Endometrial microvascular endothelial cells (primary cell): ENCODE measurements around the gene EPHB1. TPM values are rescaled to one million over a fixed set of nuclear protein-coding genes. Genes with fewer than 3 reads are reported as not detected.

Experiments used
- in situ Hi-C: cut with HindIII; loops from 2 replicates; pipeline ENCODE4 v1.10.0; 2017; ENCODE audit warnings: low sequenced_read_pairs, low pct_unique_long_range_greater_than_20kb; ENCODE audit errors: inconsistent ontology term
- total RNA-seq: library from RNA; depleted of rRNA; stranded (reverse); fragments of >200 nt; gene quantifications from one replicate; pipeline ENCODE4 v1.2.3, GENCODE V29; 2015; ENCODE audit errors: inconsistent ontology term

EPHB1 gene
- total RNA-seq, 1 donor from 2014 or later = 0.37 TPM

GRCh38 chr3:134869153-134869726 is 74.2 kb downstream of the EPHB1 start:
- in situ Hi-C loops = no loop called here

- in situ Hi-C loops = no loop called here
These were observed 76.8 kb downstream of the EPHB1 start for GRCh38 chr3:134871818-134872217.

- in situ Hi-C loops = no loop called here
These were observed 77.7 kb downstream of the EPHB1 start for GRCh38 chr3:134872440-134873388.

DNA sequence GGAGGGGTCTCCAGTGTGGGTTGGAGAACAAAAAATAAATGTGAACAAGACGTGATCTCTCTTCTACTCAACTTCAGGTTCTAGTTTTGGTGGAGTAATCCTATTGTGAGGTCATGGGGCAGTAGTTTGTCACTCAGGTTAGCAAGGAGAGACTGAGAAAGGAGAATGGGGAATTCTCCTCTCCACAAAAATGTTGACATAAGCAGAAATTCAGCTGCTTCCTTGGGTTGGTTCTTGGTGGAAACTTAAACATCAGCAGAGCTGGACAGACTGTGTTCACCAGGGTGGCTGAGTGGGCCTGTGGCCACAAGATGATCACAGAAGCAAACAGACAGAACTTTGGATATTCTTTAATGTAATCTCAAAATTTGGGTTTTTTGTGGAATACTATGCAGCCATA is 78.7 kb downstream of the EPHB1 start:
- in situ Hi-C loops = no loop called here

DNA sequence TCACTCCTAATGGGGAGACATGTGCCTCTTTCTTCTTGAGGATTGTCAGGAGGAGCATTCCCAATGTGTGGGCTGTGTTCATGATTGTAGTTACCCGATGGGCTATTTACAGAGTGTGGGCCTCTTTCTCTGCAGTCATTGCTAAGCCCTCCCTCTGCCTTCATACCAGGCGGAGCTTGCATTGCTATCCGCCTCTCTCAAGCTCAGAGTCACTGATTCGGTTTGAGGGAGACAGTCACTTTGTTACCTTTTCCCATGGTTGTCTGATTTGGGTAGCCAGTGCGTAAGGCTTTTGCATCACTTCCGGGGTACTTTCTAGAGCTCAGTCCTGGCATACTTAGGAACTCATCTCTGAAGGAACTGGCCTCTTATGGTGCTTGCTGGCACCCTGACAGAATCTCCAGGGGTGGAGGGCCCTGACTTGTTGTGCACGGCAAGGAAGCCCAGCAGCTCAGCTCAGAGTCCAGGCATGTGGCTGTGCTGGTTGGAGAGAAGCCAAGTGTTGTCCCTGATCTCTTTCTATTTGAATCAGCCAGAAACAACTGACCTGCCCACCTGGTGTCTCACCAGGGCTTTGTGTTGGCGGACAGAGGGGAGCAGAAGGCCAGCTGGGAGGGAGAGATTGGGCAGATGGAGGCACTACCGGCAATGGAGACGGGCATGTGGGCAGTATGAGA is 79.8 kb downstream of the EPHB1 start:
- in situ Hi-C loops = no loop called here

DNA sequence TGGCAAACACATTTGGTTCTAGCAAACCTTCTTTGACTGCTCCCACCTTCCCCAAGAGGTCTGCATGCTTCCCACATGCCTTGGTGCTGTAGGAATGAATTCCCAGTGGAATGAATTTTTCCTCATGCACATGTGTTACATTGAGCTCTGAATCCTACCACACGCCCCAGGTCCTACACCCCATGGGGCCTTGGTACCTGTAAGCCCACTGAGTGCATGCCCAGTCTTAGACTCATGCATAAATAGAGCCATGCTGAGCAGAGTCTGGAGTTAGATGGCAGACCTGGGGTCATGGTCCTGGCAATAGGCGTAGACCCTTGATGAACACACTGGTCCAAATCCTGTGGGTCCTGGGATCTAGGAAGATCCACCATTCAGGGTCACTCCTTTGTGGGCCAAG is 81.8 kb downstream of the EPHB1 start:
- in situ Hi-C loops = no loop called here

- in situ Hi-C loops = no loop called here
These were observed 82.7 kb downstream of the EPHB1 start for GRCh38 chr3:134877788-134878187.

GRCh38 chr3:134879990-134880389 is 84.9 kb downstream of the EPHB1 start:
- in situ Hi-C loops = no loop called here

DNA sequence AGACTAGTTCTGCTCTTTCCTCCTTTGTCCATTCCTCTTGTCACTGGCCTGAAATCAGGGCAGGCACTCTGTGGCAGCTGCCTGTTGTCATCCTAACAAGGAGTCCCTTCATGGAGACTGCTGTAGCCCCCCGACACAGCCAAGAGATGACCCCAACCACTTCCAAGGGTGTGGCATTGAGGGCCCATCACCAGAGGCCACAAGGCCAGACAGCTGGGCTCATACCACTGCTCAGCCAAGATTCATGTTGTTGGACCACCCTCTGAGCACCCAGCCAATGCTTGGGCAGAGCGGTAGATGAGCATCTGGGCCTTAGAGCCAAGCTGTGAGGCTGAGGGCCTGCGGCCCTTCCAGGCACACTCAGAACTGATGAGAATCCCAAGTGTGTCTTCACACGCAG is 85.4 kb downstream of the EPHB1 start:
- in situ Hi-C loops = no loop called here

- in situ Hi-C loops = no loop called here
These were observed 86.2 kb downstream of the EPHB1 start for GRCh38 chr3:134881305-134881704.

- in situ Hi-C loops = no loop called here
These were observed 88.8 kb downstream of the EPHB1 start for GRCh38 chr3:134883697-134884385.

GRCh38 chr3:134885877-134886621 is 91.0 kb downstream of the EPHB1 start:
- in situ Hi-C loops = no loop called here

DNA sequence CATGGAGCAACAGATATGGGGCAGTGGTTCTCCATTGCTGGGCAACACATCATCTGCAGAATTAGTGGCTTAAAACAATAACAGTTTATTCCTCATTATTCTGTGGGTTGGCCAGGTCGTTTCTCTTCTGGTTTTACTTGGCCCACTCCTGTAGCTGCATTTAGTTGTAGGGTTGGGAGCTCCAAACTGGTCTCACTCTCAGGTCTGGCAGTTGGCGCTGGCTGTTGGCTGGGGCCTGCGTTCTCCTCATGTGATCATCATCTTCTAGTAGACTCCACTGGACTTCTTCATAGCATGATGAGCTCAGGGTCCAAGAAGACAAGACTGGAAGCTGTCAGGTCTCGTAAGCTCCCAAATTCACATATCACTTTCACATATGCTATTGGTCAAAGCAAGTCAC is 91.9 kb downstream of the EPHB1 start:
- in situ Hi-C loops = no loop called here

GRCh38 chr3:134887536-134887935 is 92.5 kb downstream of the EPHB1 start:
- in situ Hi-C loops = no loop called here

GRCh38 chr3:134892326-134892725 is 97.3 kb downstream of the EPHB1 start:
- in situ Hi-C loops = no loop called here

- in situ Hi-C loops = no loop called here
These were observed 97.7 kb downstream of the EPHB1 start for GRCh38 chr3:134892761-134893160.

- in situ Hi-C loops = no loop called here
These were observed 99.5 kb downstream of the EPHB1 start for GRCh38 chr3:134894533-134894932.

DNA sequence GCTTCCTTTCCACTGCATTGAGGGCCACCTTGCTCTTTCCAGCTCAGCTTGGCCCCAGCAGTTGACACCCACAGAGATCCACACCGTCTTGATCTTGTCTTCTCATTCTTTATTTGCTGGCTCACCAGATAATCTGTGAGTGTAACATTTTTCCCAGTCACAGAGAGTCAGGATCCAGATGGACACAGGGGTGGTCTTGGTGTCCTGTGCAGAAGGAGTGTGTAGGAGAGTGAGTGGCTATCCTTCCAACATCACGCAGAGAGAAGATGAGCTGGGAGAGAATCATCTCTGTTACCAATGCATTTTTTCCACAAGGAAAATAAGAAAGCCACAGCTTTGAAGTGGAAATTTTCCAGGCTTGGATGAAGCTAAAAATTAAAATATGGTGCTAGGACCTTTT is 100.1 kb downstream of the EPHB1 start:
- in situ Hi-C loops = no loop called here

DNA sequence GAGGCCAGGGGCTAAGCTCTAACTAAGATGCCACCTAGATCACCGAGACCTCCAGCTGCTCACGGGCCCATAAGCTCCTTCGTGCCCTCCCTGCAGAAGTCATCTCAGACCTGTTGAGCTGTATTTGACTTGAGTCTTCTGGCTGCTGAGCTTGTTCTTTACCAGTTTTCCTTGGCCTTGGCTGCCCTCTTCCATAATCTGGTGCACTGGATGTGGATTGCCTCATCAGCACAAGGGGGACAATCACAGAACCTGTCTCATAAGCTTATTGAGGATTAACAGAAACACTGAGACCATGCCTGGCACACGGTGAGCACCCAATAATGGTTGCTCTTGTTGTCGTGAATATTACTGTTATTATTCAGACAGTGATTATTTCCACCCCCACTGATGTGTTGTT is 101.1 kb downstream of the EPHB1 start:
- in situ Hi-C loops = no loop called here
